Tibial artery (tissue), 4 donors: Measurements from ENCODE around the gene MAN2A1.

Experiments
- DNase-seq, 2 donors: peaks; one replicate each; pipeline ENCODE4 v3.0.0-alpha.2; 2019
- H3K27ac ChIP-seq, 2 donors: fragments of 200-600 bp; sonication (generic) in 1 of 2; 1 replicate in 1 of 2; 2 replicates in 1 of 2; pipeline ENCODE4 v1.5.1; 2018 to 2019; ENCODE audit warnings: mild to moderate bottlenecking in 1 of 2
- H3K27me3 ChIP-seq, 2 donors: fragments of 200-600 bp; sonication (generic) in 1 of 2; one replicate each; pipeline versions ENCODE4 v1.5.1 to v1.6.0; 2016 to 2019
- H3K36me3 ChIP-seq, 3 donors: fragments of 200-600 bp; sonication (generic) in 2 of 3; one replicate each; pipeline ENCODE4 v1.5.1; 2016 to 2019; ENCODE audit warnings: mild to moderate bottlenecking in 2 of 3
- H3K4me1 ChIP-seq, 4 donors: fragments of 200-600 bp; sonication (generic) in 2 of 4; 1 replicate in 3 of 4; 2 replicates in 1 of 4; pipeline ENCODE4 v1.5.1; 2016 to 2019
- H3K4me3 ChIP-seq, 2 donors: fragments of 200-600 bp; sonication (generic) in 1 of 2; 1 replicate in 1 of 2; 2 replicates in 1 of 2; pipeline ENCODE4 v1.5.1; 2018 to 2019; ENCODE audit warnings: mild to moderate bottlenecking in 2 of 2
- H3K9me3 ChIP-seq, 3 donors: fragments of 200-600 bp; sonication (generic) in 1 of 3; one replicate each; pipeline ENCODE4 v1.5.1; 2016 to 2019
- intact Hi-C: fragments of 100-400 bp; cut with DNase I; formaldehyde crosslinking; loops from one replicate; pipeline ENCODE4 v1.15.0; 2023; ENCODE audit warnings: low total_unique reads
- TF ChIP-seq, protein P1 (sequence below), 2 experiments: fragments of 200-600 bp in 1 of 2; fragments of 450-650 bp in 1 of 2; IDR thresholded peaks; one replicate each; pipeline ENCODE4 v1.5.1; 2017 to 2019; ENCODE audit warnings: antibody characterized with exemption in 2 of 2, mild to moderate bottlenecking in 1 of 2, moderate library complexity in 1 of 2

The MAN2A1 gene

GRCh38 chr5:109775130-109775529 is 85.4 kb downstream of the MAN2A1 start:
- DNase-seq: no peak
- Histone ChIP-seq H3K36me3 (peaks cover 16 to 37% (median 34%) of the 10 kb centered on the region in 3 donors), H3K27me3 (no peaks in the 10 kb centered on the region), H3K9me3 (no peaks in the 10 kb centered on the region), H3K4me3 (no peak overlapping the region), H3K4me1 (peaks cover 0 to 9% (median 0%) of the 10 kb centered on the region in 4 donors), H3K27ac (no peak overlapping the region)
- TF ChIP-seq, protein P1, sequence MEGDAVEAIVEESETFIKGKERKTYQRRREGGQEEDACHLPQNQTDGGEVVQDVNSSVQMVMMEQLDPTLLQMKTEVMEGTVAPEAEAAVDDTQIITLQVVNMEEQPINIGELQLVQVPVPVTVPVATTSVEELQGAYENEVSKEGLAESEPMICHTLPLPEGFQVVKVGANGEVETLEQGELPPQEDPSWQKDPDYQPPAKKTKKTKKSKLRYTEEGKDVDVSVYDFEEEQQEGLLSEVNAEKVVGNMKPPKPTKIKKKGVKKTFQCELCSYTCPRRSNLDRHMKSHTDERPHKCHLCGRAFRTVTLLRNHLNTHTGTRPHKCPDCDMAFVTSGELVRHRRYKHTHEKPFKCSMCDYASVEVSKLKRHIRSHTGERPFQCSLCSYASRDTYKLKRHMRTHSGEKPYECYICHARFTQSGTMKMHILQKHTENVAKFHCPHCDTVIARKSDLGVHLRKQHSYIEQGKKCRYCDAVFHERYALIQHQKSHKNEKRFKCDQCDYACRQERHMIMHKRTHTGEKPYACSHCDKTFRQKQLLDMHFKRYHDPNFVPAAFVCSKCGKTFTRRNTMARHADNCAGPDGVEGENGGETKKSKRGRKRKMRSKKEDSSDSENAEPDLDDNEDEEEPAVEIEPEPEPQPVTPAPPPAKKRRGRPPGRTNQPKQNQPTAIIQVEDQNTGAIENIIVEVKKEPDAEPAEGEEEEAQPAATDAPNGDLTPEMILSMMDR (IDR thresholded peaks at IDR 0.05): no peak
- intact Hi-C loops: no loop called here

DNA sequence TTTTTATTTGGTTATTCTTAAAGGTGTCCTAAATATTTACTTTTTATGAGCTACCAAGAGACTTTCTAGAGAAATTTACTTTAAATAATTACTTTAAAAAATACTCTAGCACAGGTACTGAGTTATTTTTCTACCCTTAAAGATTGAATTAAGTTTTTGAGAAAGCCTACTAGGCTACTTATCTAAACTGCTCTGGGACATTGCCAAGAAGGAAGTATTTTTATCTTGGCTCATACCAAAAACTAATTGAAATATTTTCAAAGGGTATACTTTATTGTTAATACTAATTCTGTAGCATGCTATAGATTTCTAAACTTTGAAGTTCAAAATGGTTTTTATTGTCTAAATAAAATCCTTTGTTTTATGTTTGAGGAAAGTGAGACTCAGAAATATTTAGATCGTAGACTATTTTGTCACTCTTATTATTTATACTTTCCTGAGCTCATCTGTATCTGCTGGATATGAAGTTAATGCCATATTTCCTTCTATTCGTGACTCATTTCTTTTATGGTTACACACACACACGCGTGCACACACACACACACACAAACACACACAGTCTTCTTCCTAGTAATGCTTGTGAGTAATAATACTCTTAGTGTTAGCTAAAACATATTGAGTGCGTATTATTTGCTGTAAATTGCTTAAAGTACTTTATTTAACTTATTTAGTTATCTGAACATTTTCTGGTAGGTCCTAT is 89.5 kb downstream of the MAN2A1 start:
- Histone ChIP-seq H3K27ac (no peak overlapping the region), H3K36me3 (peaks cover 0 to 19% (median 11%) of the 10 kb centered on the region in 3 donors), H3K27me3 (no peaks in the 10 kb centered on the region), H3K9me3 (no peaks in the 10 kb centered on the region), H3K4me1 (peaks cover 0 to 9% (median 0%) of the 10 kb centered on the region in 4 donors), H3K4me3 (no peak overlapping the region)
- DNase-seq: no peak
- intact Hi-C loops: no loop called here
- TF ChIP-seq, protein P1 (IDR thresholded peaks at IDR 0.05): no peak

GRCh38 chr5:109784687-109785086 is 95.0 kb downstream of the MAN2A1 start:
- no peak for DNase-seq
- TF ChIP-seq, protein P1 (IDR thresholded peaks at IDR 0.05): no peak
- peaks cover 0 to 17% (median 8%) of the 10 kb centered on the region in 3 donors for H3K36me3 ChIP-seq
- intact Hi-C loops: no loop called here
- no peak overlapping the region for H3K27ac ChIP-seq
- H3K27me3 ChIP-seq: no peaks in the 10 kb centered on the region
- no peaks in the 10 kb centered on the region for H3K9me3 ChIP-seq
- H3K4me1 ChIP-seq: no peaks in the 10 kb centered on the region
- H3K4me3 ChIP-seq: no peak overlapping the region

GRCh38 chr5:109786206-109786855 is 96.6 kb downstream of the MAN2A1 start:
- Histone ChIP-seq H3K4me1 (no peaks in the 10 kb centered on the region), H3K27me3 (no peaks in the 10 kb centered on the region), H3K36me3 (peaks cover 0 to 17% (median 8%) of the 10 kb centered on the region in 3 donors), H3K4me3 (no peak overlapping the region), H3K27ac (no peak overlapping the region), H3K9me3 (no peaks in the 10 kb centered on the region)
- TF ChIP-seq, protein P1 (IDR thresholded peaks at IDR 0.05): no peak
- no peak for DNase-seq
- intact Hi-C loops: no loop called here

DNA sequence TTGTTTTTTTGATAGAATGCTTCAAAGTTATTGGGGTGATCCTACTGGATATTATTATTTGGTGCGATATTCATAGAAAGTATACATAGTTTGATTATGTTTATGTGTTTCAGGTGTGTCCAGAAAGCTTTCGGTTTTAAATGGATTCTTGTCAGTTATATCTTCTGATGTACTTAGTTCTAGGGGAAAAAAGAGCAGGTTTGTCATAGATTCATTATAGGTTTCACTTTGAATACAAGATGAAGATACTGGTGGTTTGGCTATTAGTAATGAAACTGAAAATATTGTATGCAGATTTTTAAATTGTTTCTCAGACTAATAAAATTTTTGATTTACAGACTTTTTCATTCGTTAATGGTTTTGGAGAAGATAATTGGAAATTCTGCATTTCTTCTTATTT is 98.9 kb downstream of the MAN2A1 start:
- no peak for DNase-seq
- TF ChIP-seq, protein P1 (IDR thresholded peaks at IDR 0.05): no peak
- H3K36me3 ChIP-seq: peaks cover 8 to 11% (median 11%) of the 10 kb centered on the region in 3 donors
- H3K4me3 ChIP-seq: no peak overlapping the region
- intact Hi-C loops: no loop called here
- no peaks in the 10 kb centered on the region for H3K9me3 ChIP-seq
- H3K27me3 ChIP-seq: no peaks in the 10 kb centered on the region
- no peaks in the 10 kb centered on the region for H3K4me1 ChIP-seq
- H3K27ac ChIP-seq: no peak overlapping the region
